ENCODE measurements around the gene GUCY2D.
"Not testable (repeated sequence)": the region's sequence is repeated elsewhere in the genome, so short reads cannot be mapped to it uniquely, and the experiment has no call there.

The GUCY2D gene

DNA sequence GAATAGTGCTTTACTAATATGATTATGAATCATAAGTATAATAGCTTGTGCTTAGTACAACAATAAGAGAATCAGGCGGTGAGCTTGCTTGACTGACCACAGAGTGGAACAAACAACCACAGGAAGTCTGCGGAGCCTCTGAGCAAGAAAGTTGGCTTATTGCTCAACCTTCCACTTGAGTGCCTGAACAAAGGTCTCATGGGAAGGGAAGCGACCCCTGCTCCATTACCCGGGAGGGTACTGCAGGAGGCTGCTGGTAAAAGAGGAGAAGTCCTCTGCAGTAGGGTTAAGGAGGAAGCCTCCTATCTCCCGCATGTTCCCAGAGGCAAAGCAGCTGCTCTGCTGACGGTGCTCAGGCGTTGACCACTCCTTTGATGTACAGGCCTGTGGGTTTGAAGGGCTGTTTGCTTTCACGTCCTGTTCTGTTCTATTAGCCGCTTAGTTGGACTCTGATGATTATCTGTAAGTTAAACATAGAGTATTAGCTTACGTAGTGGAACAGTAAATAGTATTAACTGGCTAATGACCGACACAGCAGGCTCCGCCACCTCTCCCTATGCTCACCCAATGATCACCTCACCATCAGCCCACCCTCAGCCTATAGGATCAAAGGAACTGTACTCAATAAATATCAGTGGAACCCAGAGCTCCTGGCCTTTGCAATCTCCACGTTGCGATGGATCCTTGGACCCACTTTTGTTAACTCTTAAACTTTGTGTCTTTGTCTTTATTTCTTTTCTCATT lies 54.0 kb downstream of the GUCY2D start:
- in situ Hi-C loops (cut with HindIII; ENCODE audit: low sequenced_read_pairs): loop anchor here (5.0 to 10.0 kb wide), 2 partner anchors 39 to 58 kb away; partner anchors contain the start of gene ALOXE3
- H3K4me3 ChIP-seq (ENCODE audit: low read depth, low read length): no peak overlapping the region
- peak; percentile 76 for DNase-seq (ENCODE audit: low read depth)
- TF ChIP-seq, protein P1, sequence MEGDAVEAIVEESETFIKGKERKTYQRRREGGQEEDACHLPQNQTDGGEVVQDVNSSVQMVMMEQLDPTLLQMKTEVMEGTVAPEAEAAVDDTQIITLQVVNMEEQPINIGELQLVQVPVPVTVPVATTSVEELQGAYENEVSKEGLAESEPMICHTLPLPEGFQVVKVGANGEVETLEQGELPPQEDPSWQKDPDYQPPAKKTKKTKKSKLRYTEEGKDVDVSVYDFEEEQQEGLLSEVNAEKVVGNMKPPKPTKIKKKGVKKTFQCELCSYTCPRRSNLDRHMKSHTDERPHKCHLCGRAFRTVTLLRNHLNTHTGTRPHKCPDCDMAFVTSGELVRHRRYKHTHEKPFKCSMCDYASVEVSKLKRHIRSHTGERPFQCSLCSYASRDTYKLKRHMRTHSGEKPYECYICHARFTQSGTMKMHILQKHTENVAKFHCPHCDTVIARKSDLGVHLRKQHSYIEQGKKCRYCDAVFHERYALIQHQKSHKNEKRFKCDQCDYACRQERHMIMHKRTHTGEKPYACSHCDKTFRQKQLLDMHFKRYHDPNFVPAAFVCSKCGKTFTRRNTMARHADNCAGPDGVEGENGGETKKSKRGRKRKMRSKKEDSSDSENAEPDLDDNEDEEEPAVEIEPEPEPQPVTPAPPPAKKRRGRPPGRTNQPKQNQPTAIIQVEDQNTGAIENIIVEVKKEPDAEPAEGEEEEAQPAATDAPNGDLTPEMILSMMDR (IDR thresholded peaks at IDR 0.05; ENCODE audit: low read depth, low read length, missing control alignments): no peak

DNA sequence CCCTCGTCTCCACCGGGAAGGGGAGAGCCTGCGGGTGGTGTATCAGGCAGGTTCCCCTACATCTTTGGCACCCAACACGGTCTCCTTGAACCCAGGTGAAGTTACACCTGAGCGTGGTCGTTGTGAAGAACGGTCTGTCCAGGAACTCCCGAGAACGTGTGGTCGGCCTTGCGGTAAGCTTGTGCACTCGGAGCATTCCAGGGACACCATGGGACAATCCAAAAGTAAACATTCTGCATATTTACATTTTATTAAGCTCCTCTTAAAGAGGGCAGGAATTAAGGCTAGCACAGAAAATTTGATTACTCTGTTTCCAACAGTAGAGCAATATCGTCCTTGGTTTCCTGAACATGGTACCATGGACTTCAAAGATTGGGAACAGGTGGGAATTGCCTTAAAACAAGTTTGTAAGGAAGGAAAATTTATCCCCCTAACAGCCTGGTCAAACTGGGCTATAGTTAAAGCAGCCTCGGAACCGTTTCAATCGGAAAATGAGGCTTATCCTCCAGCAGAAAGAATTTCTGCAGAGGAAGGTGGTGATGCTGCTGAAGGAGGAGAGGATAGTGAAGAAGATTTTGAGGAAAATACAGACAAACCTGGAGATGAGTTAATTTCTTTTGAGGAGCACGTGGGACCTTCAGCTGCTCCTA lies 54.7 kb downstream of the GUCY2D start:
- TF ChIP-seq, protein P1 (IDR thresholded peaks at IDR 0.05; ENCODE audit: low read depth, low read length, missing control alignments): no peak
- no peak overlapping the region for H3K4me3 ChIP-seq (ENCODE audit: low read depth, low read length)
- in situ Hi-C loops (cut with HindIII; ENCODE audit: low sequenced_read_pairs): loop anchor here (5.0 to 10.0 kb wide), 2 partner anchors 40 to 58 kb away; partner anchors contain the start of gene ALOXE3
- DNase-seq (ENCODE audit: low read depth): no peak

DNA sequence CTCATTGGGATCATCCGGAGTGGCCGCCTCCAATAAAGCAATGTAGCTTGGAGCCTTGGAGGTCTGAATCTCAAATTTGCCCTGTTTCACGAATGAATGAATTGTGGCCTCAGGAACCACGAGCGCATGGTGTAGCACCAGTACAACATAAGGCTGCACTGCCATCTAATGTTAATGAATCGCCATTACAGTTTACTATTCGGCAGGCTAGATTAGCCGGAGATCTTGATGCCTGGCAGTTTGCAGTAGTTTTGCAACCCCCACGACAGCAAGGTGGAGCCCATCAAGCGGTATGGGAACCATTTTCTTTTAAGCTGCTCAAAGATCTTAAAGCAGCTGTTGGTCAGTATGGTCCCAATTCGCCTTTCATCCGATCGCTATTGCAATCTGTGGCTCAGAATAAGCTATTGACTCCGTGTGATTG lies 55.3 kb downstream of the GUCY2D start:
- H3K4me3 ChIP-seq (ENCODE audit: low read depth, low read length): no peak overlapping the region
- in situ Hi-C loops (cut with HindIII; ENCODE audit: low sequenced_read_pairs): loop anchor here (5.0 to 10.0 kb wide), 2 partner anchors 40 to 57 kb away; partner anchors contain the start of gene ALOXE3
- TF ChIP-seq, protein P1 (IDR thresholded peaks at IDR 0.05; ENCODE audit: low read depth, low read length, missing control alignments): peak; percentile 73
- DNase-seq (ENCODE audit: low read depth): peak; percentile 67

DNA sequence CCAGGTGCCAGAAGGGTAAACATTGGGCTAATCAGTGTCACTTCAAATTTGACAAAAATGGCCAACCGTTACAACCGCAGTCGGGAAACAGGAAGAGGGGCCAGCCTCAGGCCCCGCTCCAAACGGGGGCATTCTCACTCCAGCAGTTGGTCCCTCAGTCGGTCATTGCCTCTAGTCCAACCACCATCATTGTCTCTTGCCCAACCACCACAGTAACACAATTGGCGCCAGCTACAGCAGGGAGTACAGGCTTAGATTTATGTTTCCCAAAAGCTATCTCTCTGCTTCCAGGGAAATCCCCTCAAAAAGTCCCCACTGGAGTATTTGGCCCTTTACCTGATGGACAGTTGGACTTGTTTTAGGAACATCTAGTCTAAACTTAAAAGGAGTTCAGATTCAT lies 56.7 kb downstream of the GUCY2D start:
- no peak for DNase-seq (ENCODE audit: low read depth)
- in situ Hi-C loops (cut with HindIII; ENCODE audit: low sequenced_read_pairs): loop anchor here (5.0 to 10.0 kb wide), 2 partner anchors 42 to 56 kb away; partner anchors contain the start of gene ALOXE3
- no peak overlapping the region for H3K4me3 ChIP-seq (ENCODE audit: low read depth, low read length)
- TF ChIP-seq, protein P1 (IDR thresholded peaks at IDR 0.05; ENCODE audit: low read depth, low read length, missing control alignments): no peak

DNA sequence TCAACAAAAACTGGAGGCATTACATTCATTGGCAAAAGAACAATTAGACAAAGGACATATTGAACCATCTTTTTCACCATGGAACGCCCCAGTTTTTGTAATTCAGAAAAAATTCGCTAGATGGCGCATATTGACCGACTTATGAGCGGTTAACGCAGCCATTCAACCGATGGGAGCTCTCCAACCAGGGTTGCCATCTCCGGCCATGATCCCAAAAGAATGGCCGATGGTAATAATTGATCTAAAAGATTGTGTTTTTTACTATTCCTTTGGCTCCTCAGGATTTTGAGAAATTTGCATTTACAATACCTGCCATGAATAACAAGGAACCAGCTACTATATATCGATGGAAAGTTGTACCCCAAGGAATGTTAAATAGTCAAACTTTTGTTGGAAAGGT lies 57.9 kb downstream of the GUCY2D start:
- TF ChIP-seq, protein P1 (IDR thresholded peaks at IDR 0.05; ENCODE audit: low read depth, low read length, missing control alignments): peak; percentile 62
- in situ Hi-C loops (cut with HindIII; ENCODE audit: low sequenced_read_pairs): no loop called here
- peak; percentile 56 for DNase-seq (ENCODE audit: low read depth)

DNA sequence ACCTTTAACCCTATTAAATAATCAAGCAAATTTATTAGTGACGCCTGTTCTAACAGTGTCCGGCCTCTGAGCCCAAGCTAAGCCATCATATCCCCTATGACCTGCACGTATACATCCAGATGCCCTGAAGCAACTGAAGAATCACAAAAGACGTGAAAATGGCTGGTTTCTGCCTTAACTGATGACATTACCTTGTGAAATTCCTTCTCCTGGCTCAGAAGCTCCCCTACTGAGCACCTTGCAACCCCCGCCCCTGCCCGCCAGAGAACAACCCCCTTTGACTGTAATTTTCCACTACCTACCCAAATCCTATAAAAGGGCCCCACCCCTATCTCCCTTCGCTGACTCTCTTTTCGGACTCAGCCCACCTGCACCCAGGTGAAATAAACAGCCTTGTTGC lies 59.4 kb downstream of the GUCY2D start:
- DNase-seq (ENCODE audit: low read depth); H3K4me3 ChIP-seq (ENCODE audit: low read depth, low read length); in situ Hi-C loops (cut with HindIII; ENCODE audit: low sequenced_read_pairs): not testable (repeated sequence)

More for the DNA sequence above, 57.9 kb downstream of the GUCY2D start:
- H3K4me3 ChIP-seq (ENCODE audit: low read depth, low read length): no peak overlapping the region

GRCh38 chr17:8062435-8062806 lies 60.0 kb downstream of the GUCY2D start:
- no peak overlapping the region for H3K4me3 ChIP-seq (ENCODE audit: low read depth, low read length)
- in situ Hi-C loops (cut with HindIII; ENCODE audit: low sequenced_read_pairs): no loop called here
- TF ChIP-seq, protein P1 (IDR thresholded peaks at IDR 0.05; ENCODE audit: low read depth, low read length, missing control alignments): no peak

More at GRCh38 chr17:8062435-8062806, 60.0 kb downstream of the GUCY2D start:
- no peak for DNase-seq (ENCODE audit: low read depth)

Measured in astrocyte of the cerebellum (primary cell).